Activated CD8-positive, alpha-beta memory T cell treated with anti-CD3 and anti-CD28 coated beads for 36 hours (primary cell): Measurements from ENCODE around the gene THRAP3. TPM values are rescaled to one million over a fixed set of nuclear protein-coding genes. Genes with fewer than 3 reads are reported as not detected.
"Not testable (repeated sequence)": the region's sequence is repeated elsewhere in the genome, so short reads cannot be mapped to it uniquely, and the experiment has no call there.

Experiments used
- CTCF ChIA-PET: fragments of 350-600 bp; sonication (Branson Sonifier 250); formaldehyde crosslinking; loops from one replicate; lab custom pipeline; 2021; ENCODE audit warnings: antibody characterized with exemption; lab: Charles Lee
- POLR2A ChIA-PET: fragments of 350-600 bp; sonication (Branson Sonifier 250); formaldehyde crosslinking; loops from one replicate; lab custom pipeline; 2021; ENCODE audit warnings: antibody characterized with exemption; lab: Charles Lee
- total RNA-seq, 2 experiments: library from RNA; stranded (reverse); gene quantifications; one replicate each; pipeline ENCODE4 v1.2.3, GENCODE V29; 2021

The THRAP3 gene
- total RNA-seq, 2 experiments from 2014 or later: 162 to 167 TPM

DNA sequence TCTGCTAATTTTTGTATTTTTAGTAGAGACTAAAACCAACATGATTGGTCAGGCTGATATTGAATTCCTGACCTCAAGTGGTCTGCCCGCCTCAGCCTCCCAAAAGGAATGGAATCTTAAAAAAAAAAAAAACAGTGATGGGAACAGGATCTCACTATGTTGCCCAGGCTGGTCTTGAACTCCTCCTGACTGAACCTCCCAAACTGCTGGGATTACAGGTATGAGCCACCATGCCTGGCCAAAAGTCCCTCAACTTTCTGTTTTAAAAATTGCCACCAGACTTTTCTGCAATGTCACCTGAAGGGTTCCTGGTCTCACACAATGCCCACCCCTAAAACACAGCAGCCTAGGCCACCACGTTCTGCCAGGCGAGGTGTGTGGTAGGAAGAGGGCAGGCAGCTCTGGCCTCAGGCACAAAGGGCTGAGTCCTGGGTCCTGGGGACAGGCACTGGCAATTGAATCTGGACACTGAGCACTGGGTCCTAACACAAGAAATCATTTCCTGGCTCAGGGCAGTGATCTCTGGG lies 21.2 kb upstream of the THRAP3 start:
- CTCF ChIA-PET: interaction anchor here (1.1 kb wide), 1 partner anchor 19 kb away, joined by 3 read pairs; no protein-coding TSS in a partner anchor

GRCh38 chr1:36203554-36204346 lies 20.5 kb upstream of the THRAP3 start:
- ChIA-PET CTCF (interaction anchor here (1.1 kb wide), 1 partner anchor 19 kb away, joined by 3 read pairs; no protein-coding TSS in a partner anchor), POLR2A (interaction anchor here (1.5 kb wide), 1 partner anchor 48 kb away, joined by 3 read pairs; the partner anchor contains the start of gene MAP7D1)

More for the DNA sequence above, 21.2 kb upstream of the THRAP3 start:
- POLR2A ChIA-PET: interaction anchor here (1.5 kb wide), 1 partner anchor 47 kb away, joined by 3 read pairs; the partner anchor contains the start of gene MAP7D1

DNA sequence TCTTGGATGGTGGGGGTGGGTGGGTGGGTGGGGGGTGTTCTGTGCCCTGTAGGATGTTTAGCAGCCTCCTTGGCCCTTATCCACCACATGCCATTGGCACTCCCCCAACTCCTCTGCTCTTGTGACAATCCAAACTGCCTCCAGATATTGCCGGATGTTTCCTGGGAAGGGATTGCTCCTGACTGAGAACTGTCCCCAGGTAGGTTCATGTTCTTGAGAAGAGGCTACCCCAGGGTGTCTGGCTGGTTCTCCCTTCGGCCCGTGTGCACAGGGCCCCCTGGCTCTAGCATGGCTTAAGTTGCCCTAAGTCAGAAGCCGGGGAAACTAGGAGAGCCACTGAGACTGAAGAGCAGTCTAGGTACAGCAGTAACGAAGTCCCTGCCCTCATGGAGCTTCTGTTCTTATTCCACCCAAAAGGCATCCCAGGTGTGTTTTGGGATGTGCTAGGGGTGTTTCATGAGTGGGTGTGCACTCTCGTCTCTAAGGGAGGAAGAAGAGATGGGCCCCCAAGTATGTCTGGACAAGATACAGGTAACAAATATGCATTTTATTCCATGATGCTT lies 19.8 kb upstream of the THRAP3 start:
- ChIA-PET CTCF (no interaction called here), POLR2A (interaction anchor here (1.5 kb wide), 1 partner anchor 48 kb away, joined by 3 read pairs; the partner anchor contains the start of gene MAP7D1)

GRCh38 chr1:36206323-36206858 lies 17.9 kb upstream of the THRAP3 start:
- ChIA-PET CTCF (no interaction called here), POLR2A (no interaction called here)

DNA sequence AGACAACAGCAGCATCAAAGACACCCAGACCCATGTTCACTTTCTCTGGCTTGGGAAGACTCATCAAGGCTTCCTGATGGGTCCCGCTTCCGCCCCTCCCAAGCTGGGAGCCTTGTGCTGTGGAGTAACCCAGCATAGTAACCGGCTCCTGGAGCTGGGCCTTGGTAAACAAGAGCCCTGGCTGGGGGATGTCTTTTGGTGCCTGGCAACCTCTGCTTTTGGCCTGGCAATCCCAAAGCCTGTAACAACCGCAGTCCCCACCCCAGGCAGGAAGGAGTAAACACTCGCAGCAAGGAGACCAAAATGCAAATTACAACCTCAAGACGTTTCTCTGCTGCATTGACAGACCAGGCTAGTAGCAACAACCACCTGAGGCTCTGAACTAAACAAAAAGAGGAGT lies 16.9 kb upstream of the THRAP3 start:
- CTCF ChIA-PET: interaction anchor here (0.6 kb wide), 1 partner anchor 670 kb away, joined by 3 read pairs; no protein-coding TSS in a partner anchor
- POLR2A ChIA-PET: no interaction called here

DNA sequence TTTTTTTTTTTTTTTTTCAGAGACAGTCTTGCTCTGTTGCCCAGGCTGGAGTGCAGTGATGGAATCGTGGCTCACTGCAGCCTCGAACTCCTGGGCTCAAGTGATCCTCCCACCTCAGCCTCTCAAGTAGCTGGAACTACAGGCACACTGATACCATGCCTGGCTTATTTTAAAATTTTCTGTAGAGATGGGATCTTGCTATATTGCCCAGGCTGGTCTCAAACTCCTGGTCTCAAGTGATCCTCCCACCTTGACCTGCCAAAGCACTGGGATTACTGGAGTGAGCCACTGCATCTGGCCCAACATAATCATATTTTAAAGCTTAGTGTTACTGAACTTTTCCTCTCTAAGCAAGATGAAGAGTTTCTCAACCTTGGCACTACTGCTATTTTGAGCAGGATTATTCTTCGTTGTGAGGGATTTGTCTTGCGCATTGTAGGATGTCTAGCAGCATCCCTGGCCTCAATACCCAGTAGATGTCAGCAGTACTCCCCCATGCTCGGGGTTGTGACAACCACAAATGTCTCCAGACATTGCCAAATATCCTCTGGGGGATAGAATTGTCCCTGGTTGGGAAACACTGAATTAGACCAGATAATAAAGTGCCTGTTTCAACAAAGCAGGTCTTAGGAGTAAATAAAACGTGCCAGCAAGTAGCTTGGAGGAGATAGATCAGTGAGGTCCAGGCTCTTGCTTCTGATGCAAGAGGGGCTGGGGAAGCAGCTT lies 15.1 kb upstream of the THRAP3 start:
- ChIA-PET POLR2A (no interaction called here), CTCF (no interaction called here)

GRCh38 chr1:36211307-36211706 lies 12.9 kb upstream of the THRAP3 start:
- ChIA-PET POLR2A (no interaction called here), CTCF (interaction anchor here (1.3 kb wide), 1 partner anchor 50 kb away, joined by 3 read pairs; no protein-coding TSS in a partner anchor)

DNA sequence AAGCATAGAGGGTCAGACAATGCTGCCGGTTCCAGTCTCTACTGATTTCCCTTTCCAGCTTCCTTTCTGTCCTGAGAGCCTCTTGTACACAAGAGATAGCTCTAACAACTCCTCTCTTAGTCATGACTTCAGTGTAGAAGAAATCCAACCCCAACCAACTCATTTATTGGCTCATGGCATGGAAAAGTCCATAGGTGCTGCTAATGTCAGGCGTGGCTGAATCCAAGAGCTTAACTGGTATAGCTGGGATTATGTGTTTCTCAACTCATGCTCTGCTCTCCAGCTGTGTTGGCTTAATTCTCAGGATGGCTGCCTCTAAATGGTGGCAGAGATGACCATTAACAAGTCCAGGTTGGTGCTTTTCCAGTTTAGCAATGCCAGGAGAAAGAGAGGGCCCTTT lies 12.4 kb upstream of the THRAP3 start:
- POLR2A ChIA-PET: no interaction called here
- CTCF ChIA-PET: interaction anchor here (1.3 kb wide), 1 partner anchor 51 kb away, joined by 3 read pairs; no protein-coding TSS in a partner anchor

GRCh38 chr1:36212782-36213181 lies 11.5 kb upstream of the THRAP3 start:
- ChIA-PET CTCF (interaction anchor here (0.7 to 1.9 kb wide), 2 partner anchors 25 to 139 kb away, joined by 3 to 4 read pairs; no protein-coding TSS in a partner anchor), POLR2A (no interaction called here)

DNA sequence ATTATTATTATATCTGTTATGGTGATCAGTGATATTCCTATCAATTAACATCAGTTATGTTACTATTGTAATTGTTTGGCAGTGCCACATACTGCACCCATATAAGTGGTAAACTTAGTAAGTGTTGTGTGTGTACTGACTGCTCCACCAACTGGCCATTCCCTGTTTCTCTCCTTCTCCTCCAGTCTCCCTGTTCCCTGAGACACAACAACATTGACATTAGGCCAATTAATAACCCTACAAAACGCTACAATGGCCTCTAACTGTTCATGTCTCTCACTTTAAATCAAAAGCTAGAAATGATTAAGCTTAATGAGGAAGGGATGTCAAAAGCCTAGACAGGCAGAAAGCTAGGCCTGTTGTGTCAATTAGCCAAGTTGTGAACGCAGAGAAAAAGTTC lies 6.6 kb upstream of the THRAP3 start:
- ChIA-PET CTCF (interaction anchor here (0.7 to 1.4 kb wide), 2 partner anchors 30 to 209 kb away, joined by 3 to 6 read pairs; no protein-coding TSS in a partner anchor), POLR2A (interaction anchor here (0.6 kb wide), 1 partner anchor 12 kb away, joined by 7 read pairs; no protein-coding TSS in a partner anchor)

- POLR2A ChIA-PET: not testable (repeated sequence)
- CTCF ChIA-PET: interaction anchor here (1.5 kb wide), 1 partner anchor 67 kb away, joined by 4 read pairs; no protein-coding TSS in a partner anchor
These were observed 2.3 kb upstream of the THRAP3 start for GRCh38 chr1:36221901-36222300.

DNA sequence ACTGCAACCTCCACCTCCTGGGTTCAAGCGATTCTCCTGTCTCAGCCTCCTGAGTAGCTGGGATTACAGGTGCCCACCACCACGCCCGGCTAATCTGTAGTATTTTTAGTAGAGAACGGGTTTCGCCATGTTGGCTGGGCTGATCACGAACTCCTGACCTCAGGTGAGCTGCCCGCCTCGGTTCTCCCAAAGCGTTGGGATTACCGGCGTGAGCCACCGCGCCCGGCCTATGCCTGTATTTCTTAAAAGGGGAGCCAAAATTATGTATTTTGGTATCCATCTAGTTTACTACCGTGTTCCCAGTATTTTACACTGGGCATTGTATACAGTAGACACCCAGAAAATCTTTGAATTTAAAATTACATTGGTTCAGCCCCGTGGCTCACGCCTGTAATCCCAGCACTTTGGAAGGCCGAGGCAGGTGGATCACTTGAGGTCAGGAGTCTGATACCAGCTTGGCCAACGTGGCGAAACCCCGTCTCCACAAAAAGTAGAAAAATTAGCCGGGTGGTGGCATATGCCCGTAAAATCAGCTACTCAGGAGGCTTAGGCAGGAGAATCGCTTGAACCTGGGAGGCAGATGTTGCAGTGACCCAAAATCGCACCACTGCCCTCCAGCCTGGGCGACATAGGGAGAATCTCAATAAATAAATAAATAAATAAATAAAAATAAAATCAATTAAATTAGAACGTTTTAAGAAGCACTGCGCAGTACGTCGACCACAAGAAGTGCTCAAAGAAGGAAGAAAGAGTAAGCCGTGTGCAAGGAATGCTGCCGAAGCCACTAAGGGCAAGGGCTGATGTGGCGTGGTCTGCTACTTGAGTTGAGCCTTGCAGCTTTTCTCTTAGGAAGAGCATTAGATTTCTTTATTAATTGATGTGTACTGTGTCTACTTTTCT lies 1.5 kb upstream of the THRAP3 start:
- CTCF ChIA-PET: interaction anchor here (1.0 to 1.5 kb wide), 4 partner anchors 34 to 78 kb away, joined by 3 to 4 read pairs (median 4); no protein-coding TSS in a partner anchor
- POLR2A ChIA-PET: interaction anchor here (1.7 to 2.3 kb wide), 4 partner anchors 60 to 78 kb away, joined by 4 to 11 read pairs (median 8); partner anchors contain the start of gene MAP7D1

DNA sequence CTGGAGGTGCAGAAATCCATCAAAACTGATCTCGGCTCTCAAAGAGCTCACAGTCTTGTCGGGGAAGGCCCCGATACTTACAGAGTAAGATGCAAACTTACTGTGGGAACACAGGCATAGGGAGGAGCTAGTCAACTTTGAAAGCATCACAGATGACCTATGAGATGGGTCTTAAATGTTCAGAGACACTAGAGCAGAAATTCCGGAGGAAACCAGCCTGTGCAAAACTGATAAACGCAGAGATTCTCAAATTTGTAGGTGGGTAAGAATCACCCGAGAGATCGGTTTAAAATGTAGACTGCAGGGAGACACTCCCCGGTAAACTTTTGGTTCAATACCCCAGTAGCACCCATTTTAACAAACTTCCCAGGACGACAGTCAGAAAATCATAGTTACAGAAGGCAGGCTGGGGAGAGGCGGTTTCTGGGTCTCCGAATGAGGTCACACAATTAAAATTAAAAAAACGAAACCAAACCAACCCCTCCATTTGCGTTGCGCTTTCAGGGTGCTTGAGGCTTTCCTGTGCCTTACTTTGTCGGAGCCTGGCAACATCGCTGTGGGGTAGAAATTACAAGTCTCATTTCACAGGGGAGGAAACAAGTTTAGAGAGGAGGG lies 755 bp upstream of the THRAP3 start:
- POLR2A ChIA-PET: interaction anchor here (1.0 to 2.3 kb wide), 9 partner anchors 12 to 174 kb away, joined by 3 to 11 read pairs (median 4); partner anchors contain the start of genes LSM10 and MAP7D1
- CTCF ChIA-PET: interaction anchor here (1.0 to 2.3 kb wide), 4 partner anchors 34 to 77 kb away, joined by 3 to 8 read pairs (median 4); no protein-coding TSS in a partner anchor

- CTCF ChIA-PET: interaction anchor here (1.1 to 2.3 kb wide), 6 partner anchors 32 to 75 kb away, joined by 3 to 8 read pairs (median 3); partner anchors contain the start of gene TRAPPC3
- POLR2A ChIA-PET: interaction anchor here (1.0 to 2.3 kb wide), 11 partner anchors 11 to 294 kb away, joined by 3 to 11 read pairs (median 4); partner anchors contain the start of genes AGO3, LSM10 and MAP7D1
These were observed 467 bp downstream of the THRAP3 start for GRCh38 chr1:36224537-36225282.

DNA sequence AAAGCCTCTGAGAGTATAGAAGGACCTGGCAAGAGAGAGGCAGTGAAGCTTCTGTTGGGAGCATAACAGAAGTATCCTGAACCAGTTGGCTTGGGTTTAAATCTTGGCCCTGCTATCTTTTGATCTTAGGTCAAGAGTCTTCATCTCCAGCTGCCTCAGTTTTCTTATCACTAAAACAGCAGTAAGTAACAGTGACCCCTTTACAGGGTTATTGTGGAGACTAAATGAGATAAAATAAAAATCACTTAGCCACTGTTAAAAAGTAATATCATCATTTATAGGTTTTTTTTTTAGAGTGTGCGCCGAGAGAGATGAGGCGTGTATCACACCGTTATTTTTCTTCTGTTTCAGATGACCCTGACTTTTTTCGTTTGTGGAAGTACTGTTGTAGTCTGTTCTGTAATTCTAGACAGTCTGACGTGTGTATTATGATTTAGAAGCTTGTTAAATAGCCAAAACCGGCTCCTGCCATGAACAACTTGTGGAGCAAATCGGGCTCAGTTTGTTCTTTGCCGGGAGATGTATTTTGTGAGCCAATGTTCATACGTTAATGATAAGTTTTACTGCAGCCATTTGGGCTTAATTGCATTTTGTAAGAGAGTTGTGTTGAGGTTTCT lies 1.1 kb downstream of the THRAP3 start:
- POLR2A ChIA-PET: no interaction called here
- CTCF ChIA-PET: interaction anchor here (1.1 to 2.3 kb wide), 6 partner anchors 33 to 76 kb away, joined by 3 to 8 read pairs (median 3); partner anchors contain the start of gene TRAPPC3
